HL-60/S4 treated with retinoic acid at 250 ng/mL for 4 days and 3 days (cell line): ENCODE measurements around the gene MYLIP.

Experiments
- in situ Hi-C: fragments of 300-500 bp; cut with MboI; formaldehyde crosslinking; loops from 2 replicates; pipeline ENCODE4 v1.7.0; 2022; ENCODE audit warnings: low sequenced_read_pairs

The MYLIP gene

DNA sequence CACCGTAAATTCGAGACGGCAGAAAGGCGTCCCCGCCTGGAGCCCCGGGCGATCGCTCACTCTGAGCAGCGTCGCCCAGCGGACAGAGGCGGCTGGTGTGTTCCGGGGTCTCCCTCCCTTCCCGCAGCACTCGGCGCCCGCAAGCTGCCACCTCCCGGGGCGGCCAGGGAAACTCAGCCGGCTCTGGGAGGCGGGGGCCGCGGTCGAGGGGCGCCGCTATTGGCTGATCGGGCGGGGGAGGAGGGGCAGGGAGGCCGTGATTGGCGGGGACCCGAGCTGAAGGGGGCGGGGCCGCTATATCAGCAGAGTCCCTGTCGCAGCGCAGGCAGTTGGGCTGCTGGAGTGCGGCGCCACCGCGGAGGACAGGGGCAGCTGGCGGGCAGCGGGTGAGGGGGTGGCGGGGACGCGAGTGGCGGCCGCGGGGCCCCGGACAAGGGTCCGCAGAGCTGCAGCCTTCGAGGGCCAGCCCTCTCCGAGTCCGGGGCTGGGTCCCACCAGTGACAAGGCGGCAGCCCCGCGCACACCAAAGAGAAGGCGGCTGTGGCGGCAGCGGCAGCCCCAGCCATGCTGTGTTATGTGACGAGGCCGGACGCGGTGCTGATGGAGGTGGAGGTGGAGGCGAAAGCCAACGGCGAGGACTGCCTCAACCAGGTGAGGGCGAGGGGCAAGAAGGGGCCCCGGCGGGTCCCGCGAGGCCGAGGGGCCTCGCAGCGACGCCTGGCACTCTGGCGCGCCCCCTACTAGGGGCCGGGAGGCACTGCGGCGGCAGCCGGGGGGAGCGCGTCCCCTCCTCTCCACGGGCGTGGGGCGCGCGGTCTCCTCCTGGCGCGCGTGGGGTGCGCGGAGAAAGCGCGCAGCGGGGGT lies at the start of gene MYLIP:
Gene MYLIP (plus strand): TSS at position 328 of the 864 bp plus-strand sequence. CDS start 237 bp downstream, at position 565.
- in situ Hi-C loops, result no loop called here

GRCh38 chr6:16079354-16079753 lies 49.5 kb upstream of the MYLIP start:
- in situ Hi-C loops, result no loop called here

DNA sequence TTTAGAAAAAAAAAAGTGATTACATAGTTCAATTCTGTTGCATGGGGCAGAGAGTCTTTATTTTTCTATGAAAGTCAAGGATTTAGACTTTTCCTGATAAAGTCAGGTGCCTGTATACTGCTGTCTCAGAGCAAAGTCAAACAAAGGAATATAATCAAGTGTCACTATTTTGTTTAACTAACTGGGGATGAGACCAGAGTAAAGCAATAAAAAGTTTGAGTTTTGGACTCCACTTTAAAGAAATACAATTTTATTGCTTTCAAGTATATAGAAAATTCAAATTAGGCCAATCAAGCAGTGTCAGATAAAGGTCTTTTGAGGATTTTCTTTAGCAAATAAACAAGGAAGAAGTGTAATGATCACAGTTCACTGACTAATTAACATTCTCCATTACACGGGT lies 48.7 kb upstream of the MYLIP start:
- in situ Hi-C loops, result no loop called here

DNA sequence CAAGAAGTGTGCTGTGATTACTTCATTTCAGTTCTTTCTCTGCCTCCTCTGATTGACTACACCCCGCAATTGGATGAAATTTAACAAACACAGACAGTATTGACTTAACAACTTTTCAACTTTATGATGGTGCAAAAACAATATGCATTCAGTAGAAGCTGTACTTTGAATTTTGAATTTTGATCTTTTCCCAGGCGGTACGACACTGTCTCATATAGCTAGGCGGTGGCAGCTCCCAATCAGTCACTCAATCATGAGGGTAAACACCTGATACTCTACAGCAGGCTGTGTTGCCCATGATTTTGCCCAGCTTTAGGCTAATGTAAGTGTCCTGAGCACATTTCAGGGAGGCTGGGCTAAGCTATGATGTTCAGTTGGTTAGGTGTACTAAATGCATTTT lies 47.6 kb upstream of the MYLIP start:
- in situ Hi-C loops, result no loop called here

- in situ Hi-C loops, result no loop called here
These were observed 46.5 kb upstream of the MYLIP start for GRCh38 chr6:16082361-16082760.

- in situ Hi-C loops, result no loop called here
These were observed 41.9 kb upstream of the MYLIP start for GRCh38 chr6:16086965-16087364.

DNA sequence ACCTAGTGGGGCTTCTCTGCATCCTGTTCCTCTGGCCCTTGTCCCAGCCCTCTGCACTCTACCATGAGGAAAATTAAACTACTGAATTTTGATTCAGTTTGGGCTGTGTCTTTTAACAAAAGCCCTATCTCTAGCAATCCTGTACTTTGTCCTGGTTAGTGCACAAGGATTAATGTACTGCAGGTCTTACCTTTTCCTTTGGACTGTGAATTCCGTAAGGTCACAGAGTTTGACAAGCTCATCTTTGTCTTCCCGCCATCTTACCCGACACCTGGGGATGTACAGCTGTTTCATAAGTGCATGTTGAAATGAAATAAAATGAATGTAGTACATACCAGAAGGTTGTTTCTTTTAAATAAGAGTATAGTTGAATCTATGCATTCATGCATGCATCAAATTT lies 41.5 kb upstream of the MYLIP start:
- in situ Hi-C loops, result no loop called here

GRCh38 chr6:16088409-16088808 lies 40.5 kb upstream of the MYLIP start:
- in situ Hi-C loops, result no loop called here

GRCh38 chr6:16089232-16090062 lies 39.4 kb upstream of the MYLIP start:
- in situ Hi-C loops, result no loop called here

GRCh38 chr6:16090452-16090851 lies 38.4 kb upstream of the MYLIP start:
- in situ Hi-C loops, result no loop called here

- in situ Hi-C loops, result no loop called here
These were observed 38.0 kb upstream of the MYLIP start for GRCh38 chr6:16090920-16091319.

- in situ Hi-C loops, result no loop called here
These were observed 36.7 kb upstream of the MYLIP start for GRCh38 chr6:16092140-16092539.

GRCh38 chr6:16092990-16093389 lies 35.9 kb upstream of the MYLIP start:
- in situ Hi-C loops, result no loop called here

GRCh38 chr6:16095180-16095579 lies 33.7 kb upstream of the MYLIP start:
- in situ Hi-C loops, result no loop called here

- in situ Hi-C loops, result no loop called here
These were observed 31.3 kb upstream of the MYLIP start for GRCh38 chr6:16097382-16098171.

DNA sequence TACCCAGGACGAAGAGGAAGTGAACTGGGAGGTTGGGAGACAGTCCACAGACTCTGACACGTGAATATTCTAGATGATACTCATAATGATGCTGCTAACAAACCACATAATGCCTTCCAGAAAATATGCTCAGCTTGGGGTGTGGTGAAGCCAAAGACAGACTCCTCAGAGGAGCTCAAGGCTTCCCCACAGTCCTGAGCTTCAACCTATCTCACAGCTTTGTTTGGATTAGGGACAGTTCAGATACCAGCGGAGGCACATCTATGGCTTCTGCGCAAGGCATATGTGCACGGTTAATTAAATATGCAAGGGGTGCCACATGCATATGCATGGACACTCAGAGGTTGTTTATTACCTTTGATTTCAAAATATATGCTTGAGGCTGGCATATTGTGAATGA lies 30.7 kb upstream of the MYLIP start:
- in situ Hi-C loops, result no loop called here

- in situ Hi-C loops, result no loop called here
These were observed 26.7 kb upstream of the MYLIP start for GRCh38 chr6:16102208-16102607.

DNA sequence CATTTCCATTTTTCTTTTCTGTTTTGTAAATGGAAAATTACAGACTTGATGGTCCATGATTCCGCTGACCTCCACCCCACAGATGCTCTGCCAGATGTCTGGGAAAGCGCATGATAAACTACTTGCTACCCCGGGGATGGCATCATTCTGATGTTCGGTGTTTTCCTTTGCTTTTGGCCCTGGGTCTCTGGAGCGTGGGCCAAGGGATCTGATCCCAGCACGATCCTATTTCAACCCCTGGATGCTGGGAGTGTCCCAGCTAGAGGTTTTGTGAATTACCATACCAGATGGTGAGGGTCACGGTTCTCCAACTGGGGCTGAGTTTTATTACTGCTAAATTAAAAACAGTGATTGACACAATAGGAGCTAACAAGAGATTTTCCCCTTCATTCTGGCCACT lies 25.2 kb upstream of the MYLIP start:
- in situ Hi-C loops, result no loop called here

- in situ Hi-C loops, result no loop called here
These were observed 24.1 kb upstream of the MYLIP start for GRCh38 chr6:16104624-16105433.

DNA sequence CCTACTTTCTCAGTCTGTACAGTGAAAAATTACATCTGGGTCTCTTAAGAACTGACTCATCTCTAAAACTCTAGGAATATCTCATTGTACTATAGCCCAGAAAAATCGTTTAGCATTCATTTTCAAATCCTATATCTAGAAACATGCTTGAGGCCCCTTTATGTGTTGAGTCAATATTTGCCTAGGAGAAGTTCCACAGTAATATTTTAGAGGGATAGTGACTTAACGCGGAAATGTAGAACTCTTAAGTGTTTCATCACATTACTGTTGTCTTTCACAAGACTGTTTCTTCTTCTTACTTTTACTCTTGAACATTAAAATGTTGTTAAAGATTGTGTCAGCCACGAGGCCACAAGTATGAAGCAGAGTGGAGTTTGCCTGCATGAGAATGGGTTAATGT lies 23.0 kb upstream of the MYLIP start:
- in situ Hi-C loops, result no loop called here
